Heart left ventricle (tissue), 16 donors: ENCODE data around the gene MRPL58. TPM values are rescaled to one million over a fixed set of nuclear protein-coding genes. Genes with fewer than 3 reads are reported as not detected.

ENCODE experiments used
- ATAC-seq, 4 donors: fragments of 200-7000 bp; cut with Tn5 transposase; one replicate each; pipeline ENCODE4 v1.9.1; 2020 to 2022; ENCODE audit warnings: moderate library complexity in 4 of 4, mild to moderate bottlenecking in 3 of 4, moderate number of reproducible peaks in 1 of 4
- DNase-seq, 5 donors: peaks; one replicate each; pipeline ENCODE4 v3.0.0-alpha.2; 2020
- H3K27ac ChIP-seq, 12 donors: fragments of 200-600 bp; sonication (generic) in 4 of 12; one replicate each; pipeline versions ENCODE4 v1.5.0 to v1.8.0; 2016 to 2022; ENCODE audit warnings: mild to moderate bottlenecking in 2 of 12
- H3K27me3 ChIP-seq, 9 donors: fragments of 200-600 bp; sonication (generic) in 2 of 9; one replicate each; pipeline versions ENCODE4 v1.5.1 to v1.8.0; 2016 to 2022; ENCODE audit warnings: mild to moderate bottlenecking in 3 of 9
- H3K36me3 ChIP-seq, 9 donors: fragments of 200-600 bp; sonication (generic) in 2 of 9; one replicate each; pipeline versions ENCODE4 v1.5.0 to v1.8.0; 2018 to 2022; ENCODE audit warnings: mild to moderate bottlenecking in 2 of 9
- H3K4me1 ChIP-seq, 12 donors: fragments of 200-600 bp; sonication (generic) in 4 of 12; one replicate each; pipeline versions ENCODE4 v1.5.0 to v1.8.0; 2016 to 2022; ENCODE audit warnings: mild to moderate bottlenecking in 3 of 12
- H3K4me3 ChIP-seq, 12 donors: fragments of 200-600 bp; sonication (generic) in 4 of 12; one replicate each; pipeline versions ENCODE4 v1.5.0 to v1.8.0; 2017 to 2022; ENCODE audit warnings: mild to moderate bottlenecking in 9 of 12, moderate library complexity in 4 of 12
- H3K9me3 ChIP-seq, 12 donors: fragments of 200-600 bp; sonication (generic) in 4 of 12; one replicate each; pipeline versions ENCODE4 v1.5.0 to v1.8.0; 2016 to 2022; ENCODE audit warnings: mild to moderate bottlenecking in 1 of 12
- POLR2A ChIP-seq, 2 donors: fragments of 450-650 bp; IDR thresholded peaks; one replicate each; pipeline ENCODE4 v1.6.1; 2017; ENCODE audit warnings: antibody characterized with exemption in 2 of 2, mild to moderate bottlenecking in 2 of 2, moderate library complexity in 2 of 2
- WGBS, 4 donors: extraction: QIAGEN DNeasy Blood & Tissue Kit in 2 of 4; methylation state at CpG; one replicate each; pipeline versions ENCODE4 v1.1.5 to v1.1.7; 2013 to 2018; 5-methylcytosine and 5-hydroxymethylcytosine counted together
- intact Hi-C, 10 donors: fragments of 100-400 bp; cut with DNase I; formaldehyde crosslinking; loops; one replicate each; pipeline versions ENCODE4 v1.11.1 to v1.14.2; 2022
- polyA plus RNA-seq, 2 donors: library from polyadenylated mRNA; stranded (reverse); fragments of 200-250 nt; gene quantifications; one replicate each; pipeline ENCODE4 v1.2.3, GENCODE V29; 2013
- total RNA-seq, 9 donors: library from RNA; depleted of rRNA in 2 of 9; stranded (reverse); fragments of >200 nt in 2 of 9; fragmentation: NEBNext Ultra II Directional in 3 of 9; extraction: Animal tissue kit (Norgen Biotek cat#: 25700) in 3 of 9; gene quantifications; one replicate each; pipeline versions ENCODE4 v1.1.0 to v1.2.4, GENCODE V29; 2016 to 2023
- TF ChIP-seq, protein P1 (sequence below), 12 donors: fragments of 200-600 bp; sonication (generic) in 4 of 12; IDR thresholded peaks; one replicate each; pipeline versions ENCODE4 v1.5.0 to v1.8.0; 2018 to 2022; ENCODE audit warnings: antibody characterized with exemption in 12 of 12, mild to moderate bottlenecking in 5 of 12
- donor health status: ischemic (EF 13 %, LVEDD 7.1; RV severe dilation, severe dysfunction).
- donor health status: healthy with polysubstance abuse.
- donor health status: DM: no; HTN: yes; CAD: no.
- donor health status: DM: no; HTN: no; CAD: no.
- donor health status: ischemic (EF 25% LVEDD 6.9; RV normal size, moderate dysfunction).
- donor health status: ischemic (EF 25% LVEDD 5.7; RV mildly dilated, moderate dysfunction).
- donor health status: healthy.
- donor health status: DM: yes; HTN: yes; CAD: no.
- donor health status: ischemic (EF 35%, LVEDD 5.7; RV mildly dilated, moderate dysfunction).
- donor health status: nonischemic (EF 11% LVEDD 7.7; RV severe dilation, severe dysfunction).
- donor health status: DM: yes; HTN: yes; CAD: no.
- donor health status: PGD.
- donor health status: ischemic (EF 29% LVEDD 5.4; RV normal size, mild dysfunction).
- donor health status: nonischemic (EF 23%, LVEDD 6.1; RV moderate dilation, normal function).

MRPL58 gene
- total and polyA plus RNA-seq, 11 donors, result 41.0 to 93.8 (median 60.9) TPM

DNA sequence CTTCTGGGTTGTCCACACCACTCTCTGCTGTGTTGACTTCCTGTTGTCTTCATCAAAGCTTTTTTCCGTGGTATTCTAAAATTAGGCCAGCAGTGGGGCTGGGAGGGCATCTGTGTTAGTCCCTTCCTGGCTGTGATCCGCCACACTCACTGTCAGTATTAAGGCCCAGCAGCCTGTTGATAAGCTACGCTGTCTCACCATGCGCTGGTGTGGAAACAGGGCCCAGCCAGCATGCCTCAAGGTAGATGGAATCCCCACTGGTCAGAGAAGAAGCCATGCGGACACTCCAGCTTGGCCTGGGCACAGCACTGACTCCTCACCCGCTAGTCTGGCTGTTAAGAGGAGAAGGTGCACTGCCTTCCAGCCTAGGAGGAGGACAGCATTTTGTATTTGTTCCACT, 13.7 kb upstream of the MRPL58 start:
- Histone ChIP-seq H3K27ac (peak overlapping the region in 10 of 12 donors; percentile 6 to 76 (median 62)), H3K4me1 (peaks cover 0 to 25% (median 6%) of the 10 kb centered on the region in 12 donors), H3K27me3 (no peaks in the 10 kb centered on the region), H3K36me3 (peaks cover 3 to 57% (median 40%) of the 10 kb centered on the region in 9 donors), H3K4me3 (no peak overlapping the region), H3K9me3 (no peaks in the 10 kb centered on the region)
- ATAC-seq (peak; percentile 71 to 92 (median 89)), DNase-seq (peak in 4 of 5 donors; percentile 35 to 80 (median 62))
- 28 to 43% (median 39%) methylated on average over 4 to 6 of the region's 6 CpGs for WGBS, 4 donors
- TF ChIP-seq POLR2A (IDR thresholded peaks at IDR 0.05), result no peak
- TF ChIP-seq, protein P1, sequence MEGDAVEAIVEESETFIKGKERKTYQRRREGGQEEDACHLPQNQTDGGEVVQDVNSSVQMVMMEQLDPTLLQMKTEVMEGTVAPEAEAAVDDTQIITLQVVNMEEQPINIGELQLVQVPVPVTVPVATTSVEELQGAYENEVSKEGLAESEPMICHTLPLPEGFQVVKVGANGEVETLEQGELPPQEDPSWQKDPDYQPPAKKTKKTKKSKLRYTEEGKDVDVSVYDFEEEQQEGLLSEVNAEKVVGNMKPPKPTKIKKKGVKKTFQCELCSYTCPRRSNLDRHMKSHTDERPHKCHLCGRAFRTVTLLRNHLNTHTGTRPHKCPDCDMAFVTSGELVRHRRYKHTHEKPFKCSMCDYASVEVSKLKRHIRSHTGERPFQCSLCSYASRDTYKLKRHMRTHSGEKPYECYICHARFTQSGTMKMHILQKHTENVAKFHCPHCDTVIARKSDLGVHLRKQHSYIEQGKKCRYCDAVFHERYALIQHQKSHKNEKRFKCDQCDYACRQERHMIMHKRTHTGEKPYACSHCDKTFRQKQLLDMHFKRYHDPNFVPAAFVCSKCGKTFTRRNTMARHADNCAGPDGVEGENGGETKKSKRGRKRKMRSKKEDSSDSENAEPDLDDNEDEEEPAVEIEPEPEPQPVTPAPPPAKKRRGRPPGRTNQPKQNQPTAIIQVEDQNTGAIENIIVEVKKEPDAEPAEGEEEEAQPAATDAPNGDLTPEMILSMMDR (IDR thresholded peaks at IDR 0.05), result no peak
- intact Hi-C loops, result no loop called here

DNA sequence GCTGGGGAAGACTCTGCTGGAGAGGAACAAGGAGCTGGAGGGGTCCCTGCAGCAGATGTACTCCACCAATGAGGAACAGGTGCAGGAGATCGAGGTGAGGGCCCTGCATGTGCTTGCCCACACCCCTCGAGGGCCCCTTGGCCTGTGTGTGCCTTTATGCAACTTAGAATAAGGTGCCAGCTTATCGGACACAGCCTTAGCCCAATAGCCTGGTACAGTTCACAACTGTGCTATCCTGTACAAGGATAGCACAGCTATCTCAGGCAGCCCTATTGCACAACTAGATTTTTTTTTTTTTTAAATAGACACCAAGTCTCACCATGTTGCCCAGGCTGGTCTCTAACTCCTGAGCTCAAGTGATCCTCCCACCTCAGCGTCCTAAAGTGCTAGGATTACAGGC, 12.9 kb upstream of the MRPL58 start:
- peaks cover 0 to 22% (median 6%) of the 10 kb centered on the region in 12 donors for H3K4me1 ChIP-seq
- 51 to 80% (median 64%) methylated on average over 4 of the region's 4 CpGs for WGBS, 4 donors
- intact Hi-C loops, result no loop called here
- peak overlapping the region in 9 of 12 donors; percentile 47 to 76 (median 68) for H3K27ac ChIP-seq
- H3K27me3 ChIP-seq, result no peaks in the 10 kb centered on the region
- TF ChIP-seq, protein P1 (IDR thresholded peaks at IDR 0.05), result no peak
- TF ChIP-seq POLR2A (IDR thresholded peaks at IDR 0.05), result no peak
- H3K36me3 ChIP-seq, result peaks cover 3 to 64% (median 48%) of the 10 kb centered on the region in 9 donors
- no peak overlapping the region for H3K4me3 ChIP-seq
- DNase-seq (no peak), ATAC-seq (peak; percentile 84 to 88 (median 85))
- no peaks in the 10 kb centered on the region for H3K9me3 ChIP-seq

DNA sequence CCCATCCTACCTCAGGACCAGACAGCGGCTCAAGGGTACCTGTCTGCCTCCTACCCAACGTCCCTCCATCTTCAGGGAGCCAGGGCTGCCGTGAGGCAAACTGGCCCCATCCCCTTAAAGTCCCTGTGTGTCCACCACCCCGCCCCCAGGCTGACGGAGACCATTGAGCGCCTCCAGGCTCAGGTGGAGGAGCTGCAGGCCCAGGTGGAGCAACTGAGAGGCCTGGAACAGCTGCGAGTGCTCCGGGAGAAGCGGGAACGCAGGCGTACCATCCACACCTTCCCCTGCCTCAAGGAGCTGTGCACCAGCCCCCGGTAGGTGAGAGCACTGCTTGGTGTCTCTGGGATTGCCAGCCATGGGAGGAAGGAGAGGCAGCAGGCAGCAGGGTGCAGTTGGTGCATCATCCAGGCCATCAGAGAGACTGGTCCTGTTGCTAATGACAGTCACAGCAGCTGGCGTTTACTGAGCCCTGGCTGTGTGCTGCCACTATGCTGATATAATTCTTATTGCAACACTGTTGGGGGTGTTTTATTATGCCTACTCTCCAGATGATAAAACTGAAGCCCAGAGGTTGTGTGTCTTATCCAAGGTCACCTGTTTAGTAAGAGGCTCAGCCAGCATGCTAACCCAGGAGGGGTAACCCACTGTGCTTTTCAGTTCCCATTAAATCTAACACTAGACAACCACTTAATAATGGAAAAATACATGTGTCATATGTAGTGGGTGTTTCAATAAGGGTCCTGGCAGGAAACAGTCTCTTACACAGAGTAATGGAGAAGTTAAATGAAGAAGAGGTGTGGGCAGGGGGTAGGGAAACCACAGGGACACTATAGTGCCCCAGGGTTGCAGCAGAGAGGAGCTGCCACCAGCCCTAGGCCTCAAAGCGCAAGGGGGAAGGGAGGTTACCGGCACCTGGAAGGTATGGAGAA, 10.3 kb upstream of the MRPL58 start:
- ATAC-seq, result no peak

More for the DNA sequence above, 10.3 kb upstream of the MRPL58 start:
- H3K36me3 ChIP-seq, result peaks cover 3 to 73% (median 54%) of the 10 kb centered on the region in 9 donors
- peaks cover 0 to 22% (median 6%) of the 10 kb centered on the region in 12 donors for H3K4me1 ChIP-seq
- DNase-seq, result no peak
- 92 to 98% (median 95%) methylated on average over 15 of the region's 15 CpGs for WGBS, 4 donors
- H3K4me3 ChIP-seq, result no peak overlapping the region
- H3K27ac ChIP-seq, result no peak overlapping the region
- H3K9me3 ChIP-seq, result no peaks in the 10 kb centered on the region
- intact Hi-C loops, result no loop called here
- H3K27me3 ChIP-seq, result no peaks in the 10 kb centered on the region
- no peak for TF ChIP-seq POLR2A (IDR thresholded peaks at IDR 0.05)
- TF ChIP-seq, protein P1 (IDR thresholded peaks at IDR 0.05), result no peak
